Central memory CD4-positive, alpha-beta T cell (primary cell): ENCODE measurements around the gene TOX2.
A peak's percentile ranks its signal among the peaks of the same experiment; 100 is the strongest.

Experiments
- DNase-seq: peaks from one replicate; pipeline ENCODE4 v3.0.0; 2022

TOX2 gene

GRCh38 chr20:43960231-43960630 lies 45.6 kb downstream of the TOX2 start:
- no peak for DNase-seq

DNA sequence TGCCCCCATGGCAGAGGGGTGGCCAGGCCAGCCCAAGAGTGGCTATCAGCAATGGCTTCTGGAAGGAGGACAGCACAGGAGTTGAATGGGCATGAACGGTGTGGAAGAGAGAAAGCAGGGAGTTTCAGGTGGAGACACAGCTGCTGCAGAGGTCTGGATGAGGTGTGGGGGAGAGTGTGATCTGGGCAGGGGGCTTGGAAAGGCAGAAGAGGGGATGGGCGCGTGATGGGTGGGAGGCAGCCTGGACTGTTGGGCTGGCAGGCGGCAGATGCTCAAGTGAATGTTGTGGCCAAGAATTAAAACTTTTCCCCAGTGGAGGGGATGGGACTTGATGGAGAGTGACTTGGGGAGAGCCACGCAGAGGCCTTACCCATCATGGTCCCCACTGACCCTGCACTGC lies 46.5 kb downstream of the TOX2 start:
- DNase-seq, result no peak

GRCh38 chr20:43961541-43962471 lies 47.2 kb downstream of the TOX2 start:
- DNase-seq, result no peak

DNA sequence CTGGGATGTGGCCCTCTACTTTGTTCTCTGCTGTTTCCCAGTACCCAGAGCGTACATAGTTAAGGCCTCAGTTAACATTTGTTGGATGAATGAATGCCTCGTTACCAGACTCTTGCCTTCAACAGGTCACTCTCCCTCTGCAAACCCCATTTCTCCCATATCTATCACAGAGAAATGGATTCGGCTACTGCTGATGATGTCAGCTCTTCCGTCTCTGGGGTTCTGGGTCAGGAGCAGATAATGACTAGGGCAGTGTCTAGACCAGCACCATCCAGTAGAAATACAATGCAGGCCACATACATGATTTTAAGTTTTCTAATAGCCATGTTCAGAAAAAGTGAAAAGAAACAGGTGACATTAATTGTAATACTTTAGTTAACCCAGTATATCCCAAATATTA lies 47.9 kb downstream of the TOX2 start:
- DNase-seq, result no peak

- DNase-seq, result no peak
These were observed 48.6 kb downstream of the TOX2 start for GRCh38 chr20:43963233-43963632.

DNA sequence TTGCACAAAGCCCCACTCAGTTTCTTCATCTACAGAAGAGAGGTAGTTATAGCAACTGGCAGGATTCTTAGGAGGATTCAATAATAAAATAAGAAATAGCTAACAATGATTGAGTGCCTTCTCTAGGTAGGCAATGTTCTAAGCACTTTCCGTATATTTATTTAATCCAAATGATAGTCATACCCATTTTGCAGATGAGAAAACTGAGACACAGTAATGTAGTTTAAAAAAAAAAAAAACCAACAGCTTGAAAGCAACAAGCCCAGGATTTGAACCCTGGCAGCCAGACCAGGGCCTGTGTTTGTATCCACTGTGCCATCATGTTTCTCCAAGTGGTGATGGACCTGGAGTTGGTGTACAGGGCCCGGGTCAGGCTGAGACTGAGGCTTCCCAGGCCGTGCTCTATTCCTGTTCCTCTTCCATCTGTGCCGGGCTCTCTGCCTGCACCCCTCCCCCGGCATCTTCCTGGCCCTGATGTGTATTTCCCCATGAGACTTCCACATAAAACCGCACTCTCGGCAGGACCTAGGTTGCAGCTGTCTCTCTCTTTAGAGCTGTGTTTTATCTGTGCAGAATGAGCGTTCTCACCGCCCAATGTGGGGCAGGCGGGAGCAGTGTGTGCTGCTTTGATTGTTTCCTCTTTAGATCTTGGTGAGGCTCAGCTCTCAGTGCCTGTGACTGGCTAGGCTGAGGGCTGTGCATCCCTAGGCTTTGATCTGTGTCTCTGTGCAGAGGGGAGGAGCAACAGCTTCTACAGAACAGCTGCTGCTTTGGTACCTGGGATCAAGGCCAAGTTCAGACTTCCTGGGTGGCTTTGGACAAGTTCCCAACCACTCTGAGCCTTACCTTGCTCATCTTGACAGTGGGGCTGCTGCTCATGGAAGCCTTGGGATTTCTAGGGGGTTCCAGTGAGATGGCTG lies 49.5 kb downstream of the TOX2 start:
- peak; percentile 65 for DNase-seq

DNA sequence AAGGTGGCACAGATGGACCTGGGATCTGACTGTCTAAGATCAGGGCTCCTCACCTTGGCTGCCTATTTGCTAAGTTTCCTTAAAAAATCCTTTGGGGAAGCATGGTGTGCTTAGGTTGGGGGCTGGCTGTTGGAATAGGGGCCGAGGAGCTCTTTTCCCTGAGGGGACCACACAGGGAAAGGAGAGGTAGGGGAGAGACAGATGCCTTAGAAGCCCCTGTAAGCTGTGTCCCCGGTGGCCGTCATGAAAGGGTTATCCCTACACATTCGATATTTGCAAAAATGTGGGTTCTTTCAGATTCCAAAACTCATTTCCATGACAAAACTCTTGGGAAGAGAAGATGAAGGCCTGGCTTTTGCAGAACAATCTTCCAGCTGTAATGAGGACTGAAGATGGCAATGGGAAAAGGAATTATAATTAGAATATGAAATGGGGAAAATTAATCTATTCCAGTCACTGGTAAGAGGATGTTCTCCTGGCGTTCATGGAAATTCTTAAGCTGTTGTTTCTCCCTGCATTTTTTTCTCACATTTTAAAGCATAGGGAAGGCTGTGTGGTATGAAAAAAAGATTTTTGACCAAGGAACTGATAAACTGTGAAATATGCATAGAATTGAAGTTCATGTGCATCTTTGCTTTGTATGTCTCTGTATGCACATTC lies 53.8 kb downstream of the TOX2 start:
- no peak for DNase-seq

DNA sequence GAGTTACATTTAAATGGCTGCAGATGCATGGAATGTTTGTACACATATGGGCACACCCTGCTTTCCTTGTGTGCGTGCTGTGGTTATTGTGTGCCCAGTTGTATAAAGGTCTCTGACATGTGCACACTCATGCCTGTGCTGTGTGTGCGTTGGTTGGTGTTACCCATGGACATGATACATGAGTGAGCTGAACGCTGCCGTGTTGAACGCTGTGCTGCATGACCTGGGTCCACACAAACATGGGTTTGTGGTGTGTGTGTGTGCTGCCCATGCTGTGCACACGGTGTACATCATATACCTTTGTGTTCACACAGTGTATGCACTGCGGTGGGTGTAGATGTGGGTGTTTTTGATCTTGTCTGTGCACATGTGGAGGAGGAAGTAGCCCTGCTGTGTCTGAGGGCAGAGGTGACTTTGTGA lies 54.4 kb downstream of the TOX2 start:
- DNase-seq, result no peak

- no peak for DNase-seq
These were observed 55.0 kb downstream of the TOX2 start for GRCh38 chr20:43969501-43970182.

DNA sequence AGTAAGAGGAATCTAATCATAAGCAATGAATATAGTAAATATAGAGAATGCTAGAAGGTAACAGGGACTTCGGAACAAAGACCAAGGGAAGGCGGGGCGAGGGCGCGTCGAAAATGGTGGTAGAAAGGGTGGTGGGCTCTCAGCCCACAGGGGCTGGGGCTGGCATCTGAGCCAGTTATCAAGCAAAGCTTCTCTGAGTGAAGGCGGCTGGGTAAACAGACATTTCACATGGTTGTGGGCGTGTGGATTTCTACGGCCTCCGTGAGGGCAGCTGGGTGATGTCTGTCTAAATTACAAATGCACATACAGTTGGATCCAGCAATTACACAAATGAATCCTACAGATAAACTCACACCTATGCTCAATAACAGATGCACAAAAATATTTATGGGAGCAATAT lies 56.6 kb downstream of the TOX2 start:
- no peak for DNase-seq

DNA sequence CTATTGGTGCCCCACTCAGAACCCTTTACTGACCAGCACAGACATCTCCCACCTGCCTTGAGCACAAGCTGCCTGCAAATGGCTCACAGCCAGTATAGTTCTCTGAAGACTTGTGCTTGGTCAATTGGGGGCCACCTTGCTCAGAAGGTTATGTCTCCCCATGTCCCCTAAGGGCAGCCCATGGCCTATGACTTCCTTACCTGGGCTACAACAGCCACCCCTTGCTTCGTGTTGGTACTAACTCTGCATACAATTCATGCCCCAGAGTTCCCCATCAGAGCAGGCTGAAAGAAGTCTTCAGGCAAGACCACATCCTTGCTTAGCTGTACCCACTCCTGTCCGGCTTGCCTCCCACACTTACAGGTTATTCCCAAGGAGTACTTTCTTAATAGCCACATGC lies 57.4 kb downstream of the TOX2 start:
- DNase-seq, result no peak

GRCh38 chr20:43972692-43973091 lies 58.0 kb downstream of the TOX2 start:
- DNase-seq, result no peak

GRCh38 chr20:43973231-43973630 lies 58.6 kb downstream of the TOX2 start:
- no peak for DNase-seq

GRCh38 chr20:43973671-43974450 lies 59.2 kb downstream of the TOX2 start:
- no peak for DNase-seq

DNA sequence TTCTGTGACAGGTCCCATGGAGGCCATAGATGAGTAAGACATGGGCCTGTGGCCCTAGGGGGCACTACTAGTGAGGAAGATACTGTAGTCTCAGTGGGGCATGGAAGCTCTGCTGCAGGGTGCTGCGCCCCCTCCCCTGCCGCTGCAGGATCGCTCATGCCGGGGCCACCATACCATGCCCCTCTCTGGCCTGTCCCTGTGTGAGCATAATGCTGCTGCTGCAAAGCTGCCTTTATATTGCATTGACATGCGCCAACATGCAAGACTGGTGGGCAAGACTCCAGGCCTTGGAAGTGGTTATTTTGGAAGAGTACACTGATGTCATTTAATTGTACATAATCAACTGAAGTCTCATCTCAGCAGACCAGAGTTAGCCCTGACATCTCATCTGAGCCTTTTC lies 60.0 kb downstream of the TOX2 start:
- DNase-seq, result no peak

GRCh38 chr20:43975096-43975768 lies 60.6 kb downstream of the TOX2 start:
- no peak for DNase-seq

GRCh38 chr20:43976547-43976946 lies 61.9 kb downstream of the TOX2 start:
- DNase-seq, result no peak

DNA sequence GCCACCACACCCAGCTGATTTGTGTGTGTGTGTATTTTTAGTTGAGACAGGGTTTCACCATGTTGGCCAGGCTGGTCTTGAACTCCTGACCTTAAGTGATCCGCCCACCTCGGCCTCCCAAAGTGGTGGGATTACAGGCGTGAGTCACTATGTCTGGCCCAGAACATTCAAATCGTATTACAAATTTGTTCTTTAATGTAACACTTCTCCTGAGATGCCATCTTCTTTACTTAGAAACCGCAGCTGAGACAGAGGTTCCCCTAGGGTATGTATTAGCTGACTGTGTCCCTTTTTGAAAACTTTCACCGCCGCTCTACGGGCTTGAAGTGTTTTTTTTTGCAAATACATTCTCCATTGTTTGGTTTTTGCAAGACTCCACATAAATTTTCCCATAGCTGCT lies 62.6 kb downstream of the TOX2 start:
- no peak for DNase-seq

GRCh38 chr20:43977962-43978361 lies 63.3 kb downstream of the TOX2 start:
- DNase-seq, result no peak

DNA sequence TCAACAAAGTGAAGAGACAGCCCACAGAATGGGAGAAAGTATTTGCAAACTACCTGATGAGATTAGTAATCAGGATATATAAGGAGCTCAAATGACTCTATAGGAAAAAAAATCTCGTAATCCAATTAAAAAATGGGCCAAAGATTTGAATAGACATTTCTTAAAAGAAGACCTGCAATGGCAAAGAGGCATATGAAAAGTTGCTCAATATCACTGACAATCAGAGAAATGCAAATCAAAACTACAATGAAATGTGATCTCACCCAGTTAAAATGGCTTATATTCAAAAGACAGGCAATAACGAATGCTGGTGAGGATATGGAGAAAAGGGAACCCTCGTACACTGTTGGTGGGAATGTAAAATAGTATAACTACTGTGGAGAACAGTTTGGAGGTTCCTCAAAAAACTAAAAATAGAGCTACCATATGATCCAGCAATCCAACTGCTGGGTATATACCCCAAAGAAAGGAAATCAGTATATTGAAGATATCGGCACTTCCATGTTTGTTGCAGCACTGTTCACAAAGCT lies 65.0 kb downstream of the TOX2 start:
- no peak for DNase-seq

DNA sequence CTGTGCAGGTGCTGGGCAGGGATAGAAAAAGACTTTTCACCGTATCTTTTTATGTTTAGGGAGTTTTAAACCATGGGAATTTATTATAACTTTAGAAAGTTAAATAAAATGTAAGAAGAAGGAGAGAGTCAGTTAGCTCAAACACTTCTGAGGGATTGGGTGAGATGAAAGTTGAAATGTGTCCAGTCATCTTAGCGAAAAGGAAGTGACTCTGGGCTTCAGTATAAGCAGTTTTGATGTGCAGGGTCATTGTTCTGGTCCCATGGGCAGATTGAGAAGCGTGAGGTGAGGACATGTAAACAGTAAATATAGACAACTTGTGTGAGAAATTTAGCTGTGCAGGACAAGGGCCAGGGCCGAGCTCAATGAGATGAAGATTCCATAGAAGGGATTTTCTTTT lies 66.9 kb downstream of the TOX2 start:
- DNase-seq, result no peak
